K562 treated with DMSO at 1 percent for 48 hours (cell line): ENCODE data around the gene MRPS18C. TPM values are rescaled to one million over a fixed set of nuclear protein-coding genes. Genes with fewer than 3 reads are reported as not detected.

Source experiments
- total RNA-seq: library from RNA; unstranded; fragments of 300-600 nt; gene quantifications from 2 replicates; pipeline ENCODE4 v1.2.3, GENCODE V29; 2022; ENCODE audit warnings: low replicate concordance; ENCODE audit errors: extremely low read depth

Gene MRPS18C
- total RNA-seq = not detected in 2 replicates

DNA sequence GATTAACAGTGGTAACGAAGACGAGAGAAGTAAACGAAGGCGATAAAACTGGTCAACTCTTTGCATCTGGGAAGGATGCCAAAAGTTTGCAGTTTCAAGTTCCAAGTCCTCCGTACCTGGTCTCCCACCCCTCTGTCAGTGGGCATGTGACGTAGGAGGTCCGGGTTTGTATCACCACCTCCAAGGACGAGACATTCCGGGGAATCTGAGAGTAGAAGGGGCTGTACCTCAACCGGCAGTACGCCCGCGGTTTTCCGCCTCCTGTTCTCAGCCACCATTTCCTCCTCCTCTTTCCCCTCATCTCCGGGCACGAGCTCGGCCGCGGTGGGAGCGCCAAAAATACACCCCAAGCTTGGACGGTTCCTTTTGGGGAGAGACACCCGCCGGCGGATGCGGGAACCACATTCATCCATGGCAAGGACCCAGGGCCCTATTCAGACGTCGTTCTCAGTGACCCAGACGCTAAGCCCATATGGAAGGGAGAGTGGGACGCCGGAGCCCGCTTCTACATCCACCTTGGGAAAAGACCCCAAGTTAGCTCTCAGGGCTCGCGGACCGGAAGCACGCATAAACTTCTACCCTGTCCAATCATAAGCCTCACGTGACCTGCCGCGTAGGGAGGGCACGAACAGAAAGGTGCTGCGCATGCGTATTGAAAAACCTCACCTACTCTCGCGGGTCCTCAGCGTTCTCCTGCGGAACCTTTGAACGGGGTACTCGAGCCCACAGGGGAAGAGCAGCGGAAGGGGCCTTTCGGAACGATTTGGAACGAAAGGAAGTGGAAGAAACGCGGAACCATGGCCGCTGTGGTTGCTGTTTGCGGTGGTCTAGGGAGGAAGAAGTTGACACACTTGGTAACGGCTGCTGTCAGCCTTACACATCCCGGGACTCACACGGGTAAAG, at the start of gene MRPS18C, which contains the start of gene HELQ:
MRPS18C (plus strand) TSS at position 778 of the 903 bp plus-strand sequence; CDS start at position 798, 20 bp downstream.
HELQ (minus strand) TSS at position 543 of the 903 bp plus-strand sequence; CDS start at position 413, 130 bp downstream.

DNA sequence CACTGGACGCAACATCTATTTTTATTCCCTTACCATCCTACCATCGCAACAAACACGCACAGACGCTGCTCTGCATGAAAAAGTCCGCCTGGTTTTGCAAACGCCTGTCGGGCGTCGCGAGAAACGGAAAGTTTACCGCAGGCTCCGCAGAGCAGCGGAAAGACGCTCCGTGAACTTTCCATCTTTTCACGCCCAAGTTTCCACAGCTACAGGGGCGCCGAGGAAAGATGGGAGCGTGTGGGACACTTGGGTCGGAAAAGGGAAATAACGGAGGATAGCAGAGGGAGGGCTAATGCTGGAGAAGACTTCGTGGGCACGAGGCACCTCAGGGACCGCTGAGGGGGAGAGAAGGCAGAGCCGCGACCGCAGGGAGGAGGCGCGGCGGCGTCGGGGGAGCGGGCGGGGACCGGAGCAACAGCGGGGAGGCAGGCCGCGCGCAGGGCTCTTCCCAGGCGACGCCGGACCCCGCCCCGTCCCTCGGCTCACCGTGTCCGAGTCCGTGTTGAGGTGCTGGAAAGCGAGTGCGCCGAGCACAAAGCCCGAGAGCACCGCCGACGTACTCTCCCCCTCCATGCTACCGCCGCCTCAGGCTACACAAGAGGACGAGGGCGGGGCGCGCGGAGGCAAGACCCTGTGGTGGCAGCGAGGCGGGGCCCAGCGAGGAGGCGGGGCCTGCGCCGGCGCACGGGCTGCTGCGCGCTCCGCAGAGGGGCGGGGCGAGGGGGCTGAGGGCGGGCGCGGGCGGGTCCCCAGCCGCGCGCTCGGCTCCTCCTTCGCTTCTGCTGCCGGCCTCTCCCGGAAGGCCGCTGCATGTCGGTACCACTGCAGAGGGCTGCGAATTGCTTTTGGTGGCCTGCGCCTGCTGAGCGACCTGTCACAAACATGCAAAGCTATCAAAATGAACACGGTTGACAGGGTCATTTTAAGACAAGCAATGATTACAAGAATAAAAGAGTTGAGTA, 28.9 kb downstream of the MRPS18C start, which contains the start of gene ABRAXAS1:
ABRAXAS1 (minus strand) TSS at position 601 of the 962 bp plus-strand sequence; CDS start at position 573, 28 bp downstream.

Other genes starting within 250 kb of the MRPS18C start
- gene COQ2, start 171.3 kb upstream of the MRPS18C start, total RNA-seq = not detected in 2 replicates
- not detected in 2 replicates for gene HPSE, start 121.2 kb upstream of the MRPS18C start, total RNA-seq
- gene HELQ, start 235 bp upstream of the MRPS18C start, total RNA-seq = not detected in 2 replicates
- not detected in 2 replicates for gene ABRAXAS1, start 29.0 kb downstream of the MRPS18C start, total RNA-seq
- gene GPAT3, start 80.0 kb downstream of the MRPS18C start, total RNA-seq = not detected in 2 replicates